Neural cell (in vitro differentiated cells): ENCODE measurements around the gene ZRANB1. TPM values are rescaled to one million over a fixed set of nuclear protein-coding genes. Genes with fewer than 3 reads are reported as not detected.

Experiments used
- H2AFZ ChIP-seq: fragments of 200-600, 300-800 bp; sonication (generic), shearing (Covaris generic); 2 replicates; pipeline ENCODE4 v1.6.0; 2014; ENCODE audit warnings: low read depth, mild to moderate bottlenecking, antibody characterized with exemption, low read length, moderate library complexity
- H3F3A ChIP-seq: fragments of 200-600 bp; shearing (Covaris generic); 2 replicates; pipeline ENCODE4 v1.6.1; 2016; ENCODE audit warnings: mild to moderate bottlenecking, moderate library complexity, mixed read lengths, antibody characterized with exemption, low read length; ENCODE audit not compliant: insufficient read depth, poor library complexity, severe bottlenecking
- H3K27ac ChIP-seq: fragments of 200-600, 300-800 bp; sonication (generic), shearing (Covaris generic); 2 replicates; pipeline ENCODE4 v1.5.1; 2014; ENCODE audit warnings: mild to moderate bottlenecking, low read length, moderate library complexity
- H3K27me3 ChIP-seq: fragments of 300-800, 200-600 bp; sonication (generic), shearing (Covaris generic); 2 replicates; pipeline ENCODE4 v1.6.0; 2014; ENCODE audit warnings: mild to moderate bottlenecking, low read depth, low read length, moderate library complexity; ENCODE audit not compliant: insufficient read depth
- H3K36me3 ChIP-seq: fragments of 300-800, 200-600 bp; sonication (generic), shearing (Covaris generic); 2 replicates; pipeline ENCODE4 v1.5.1; 2014; ENCODE audit warnings: mild to moderate bottlenecking, antibody characterized with exemption, low read length, moderate library complexity; ENCODE audit not compliant: insufficient read depth
- H3K4me2 ChIP-seq: fragments of 300-800, 200-600 bp; sonication (generic), shearing (Covaris generic); 2 replicates; pipeline ENCODE4 v1.6.0; 2014; ENCODE audit warnings: mild to moderate bottlenecking, low read length
- H3K4me3 ChIP-seq: fragments of 300-800, 200-600 bp; sonication (generic), shearing (Covaris generic); 2 replicates; pipeline ENCODE4 v1.5.1; 2014; ENCODE audit warnings: mild to moderate bottlenecking, low read length, moderate library complexity
- H3K79me2 ChIP-seq: fragments of 200-600 bp; shearing (Covaris generic); replicated peaks from 2 replicates; pipeline ENCODE4 v1.6.0; 2014; ENCODE audit warnings: mild to moderate bottlenecking, low read length, moderate library complexity; ENCODE audit not compliant: insufficient read depth
- H3K9ac ChIP-seq: fragments of 300-800, 200-600 bp; sonication (generic), shearing (Covaris generic); 2 replicates; pipeline ENCODE4 v1.6.1; 2016; ENCODE audit warnings: mild to moderate bottlenecking, low read length, mixed read lengths
- H3K9me2 ChIP-seq: fragments of 200-600 bp; shearing (Covaris generic); 2 replicates; pipeline ENCODE4 v1.6.1; 2016; ENCODE audit warnings: mild to moderate bottlenecking, low read length, mixed read lengths; ENCODE audit not compliant: insufficient read depth
- H3K9me3 ChIP-seq: fragments of 200-600, 300-800 bp; sonication (generic), shearing (Covaris generic); 2 replicates; pipeline ENCODE4 v1.6.1; 2016; ENCODE audit warnings: mild to moderate bottlenecking, mixed run types, low read length, moderate library complexity, mixed read lengths
- H4K20me1 ChIP-seq: fragments of 200-600 bp; shearing (Covaris generic); 2 replicates; pipeline ENCODE4 v1.6.1; 2016; ENCODE audit warnings: mild to moderate bottlenecking, mixed run types; ENCODE audit not compliant: insufficient read depth
- CTCF ChIP-seq: fragments of 450-650 bp; IDR thresholded peaks from 2 replicates; pipeline ENCODE4 v1.5.1; 2014; ENCODE audit warnings: antibody characterized with exemption, mild to moderate bottlenecking, moderate library complexity; ENCODE audit not compliant: poor library complexity, severe bottlenecking
- EP300 ChIP-seq: fragments of 450-650 bp; conservative IDR thresholded peaks from 2 replicates; pipeline ENCODE4 v1.6.1; 2014; ENCODE audit warnings: antibody characterized with exemption, mild to moderate bottlenecking, moderate library complexity; ENCODE audit not compliant: poor library complexity, severe bottlenecking
- EZH2 ChIP-seq: fragments of 200-600, 300-800 bp; shearing (Covaris generic), sonication (generic); IDR thresholded peaks from 2 replicates; pipeline ENCODE4 v1.6.1; 2014; ENCODE audit warnings: antibody characterized with exemption, low read length, borderline replicate concordance, mild to moderate bottlenecking; ENCODE audit not compliant: insufficient read depth, poor library complexity, severe bottlenecking
- POLR2AphosphoS5 ChIP-seq: IDR thresholded peaks from 2 replicates; pipeline ENCODE4 v1.6.1; 2012
- RAD21 ChIP-seq: fragments of 450-650 bp; conservative IDR thresholded peaks from 2 replicates; pipeline ENCODE4 v1.6.1; 2014; ENCODE audit warnings: antibody characterized with exemption, mild to moderate bottlenecking, moderate library complexity
- SMC3 ChIP-seq: fragments of 450-650 bp; conservative IDR thresholded peaks from 2 replicates; pipeline ENCODE4 v1.6.1; 2014; ENCODE audit warnings: antibody characterized with exemption, mild to moderate bottlenecking, moderate library complexity; ENCODE audit not compliant: poor library complexity
- TAF1 ChIP-seq: IDR thresholded peaks from 2 replicates; pipeline ENCODE4 v1.6.1; 2012; ENCODE audit warnings: low read depth
- polyA plus RNA-seq: library from polyadenylated mRNA; depleted of rRNA; stranded (reverse); fragments of >200 nt; gene quantifications from 2 replicates; pipeline ENCODE4 v1.2.3, GENCODE V29; 2014
- TF ChIP-seq, protein P1 (sequence below): IDR thresholded peaks from 2 replicates; pipeline ENCODE4 v1.6.1; 2012; ENCODE audit warnings: borderline replicate concordance

Gene ZRANB1
- polyA plus RNA-seq, 1 donor from 2014 or later = 47.7 TPM

- no peak overlapping the region for H3K4me3 ChIP-seq
- H3K79me2 ChIP-seq = no peaks in the 10 kb centered on the region
- no peak overlapping the region for H3K27ac ChIP-seq
- H3K36me3 ChIP-seq = peaks cover 9% of the 10 kb centered on the region
- no peaks in the 10 kb centered on the region for H3F3A ChIP-seq
- TF ChIP-seq POLR2AphosphoS5 (no peak), EZH2 (no peak), RAD21 (no peak), SMC3 (no peak), CTCF (no peak), TAF1 (no peak), EP300 (no peak)
- TF ChIP-seq, protein P1, sequence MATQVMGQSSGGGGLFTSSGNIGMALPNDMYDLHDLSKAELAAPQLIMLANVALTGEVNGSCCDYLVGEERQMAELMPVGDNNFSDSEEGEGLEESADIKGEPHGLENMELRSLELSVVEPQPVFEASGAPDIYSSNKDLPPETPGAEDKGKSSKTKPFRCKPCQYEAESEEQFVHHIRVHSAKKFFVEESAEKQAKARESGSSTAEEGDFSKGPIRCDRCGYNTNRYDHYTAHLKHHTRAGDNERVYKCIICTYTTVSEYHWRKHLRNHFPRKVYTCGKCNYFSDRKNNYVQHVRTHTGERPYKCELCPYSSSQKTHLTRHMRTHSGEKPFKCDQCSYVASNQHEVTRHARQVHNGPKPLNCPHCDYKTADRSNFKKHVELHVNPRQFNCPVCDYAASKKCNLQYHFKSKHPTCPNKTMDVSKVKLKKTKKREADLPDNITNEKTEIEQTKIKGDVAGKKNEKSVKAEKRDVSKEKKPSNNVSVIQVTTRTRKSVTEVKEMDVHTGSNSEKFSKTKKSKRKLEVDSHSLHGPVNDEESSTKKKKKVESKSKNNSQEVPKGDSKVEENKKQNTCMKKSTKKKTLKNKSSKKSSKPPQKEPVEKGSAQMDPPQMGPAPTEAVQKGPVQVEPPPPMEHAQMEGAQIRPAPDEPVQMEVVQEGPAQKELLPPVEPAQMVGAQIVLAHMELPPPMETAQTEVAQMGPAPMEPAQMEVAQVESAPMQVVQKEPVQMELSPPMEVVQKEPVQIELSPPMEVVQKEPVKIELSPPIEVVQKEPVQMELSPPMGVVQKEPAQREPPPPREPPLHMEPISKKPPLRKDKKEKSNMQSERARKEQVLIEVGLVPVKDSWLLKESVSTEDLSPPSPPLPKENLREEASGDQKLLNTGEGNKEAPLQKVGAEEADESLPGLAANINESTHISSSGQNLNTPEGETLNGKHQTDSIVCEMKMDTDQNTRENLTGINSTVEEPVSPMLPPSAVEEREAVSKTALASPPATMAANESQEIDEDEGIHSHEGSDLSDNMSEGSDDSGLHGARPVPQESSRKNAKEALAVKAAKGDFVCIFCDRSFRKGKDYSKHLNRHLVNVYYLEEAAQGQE = no peak
- H3K9me3 ChIP-seq = no peaks in the 10 kb centered on the region
- H4K20me1 ChIP-seq = no peaks in the 10 kb centered on the region
- no peak overlapping the region for H3K9ac ChIP-seq
- no peak overlapping the region for H2AFZ ChIP-seq
- no peaks in the 10 kb centered on the region for H3K9me2 ChIP-seq
- no peaks in the 10 kb centered on the region for H3K27me3 ChIP-seq
- no peak overlapping the region for H3K4me2 ChIP-seq
These were observed 47.6 kb downstream of the ZRANB1 start for GRCh38 chr10:124989526-124989925.

DNA sequence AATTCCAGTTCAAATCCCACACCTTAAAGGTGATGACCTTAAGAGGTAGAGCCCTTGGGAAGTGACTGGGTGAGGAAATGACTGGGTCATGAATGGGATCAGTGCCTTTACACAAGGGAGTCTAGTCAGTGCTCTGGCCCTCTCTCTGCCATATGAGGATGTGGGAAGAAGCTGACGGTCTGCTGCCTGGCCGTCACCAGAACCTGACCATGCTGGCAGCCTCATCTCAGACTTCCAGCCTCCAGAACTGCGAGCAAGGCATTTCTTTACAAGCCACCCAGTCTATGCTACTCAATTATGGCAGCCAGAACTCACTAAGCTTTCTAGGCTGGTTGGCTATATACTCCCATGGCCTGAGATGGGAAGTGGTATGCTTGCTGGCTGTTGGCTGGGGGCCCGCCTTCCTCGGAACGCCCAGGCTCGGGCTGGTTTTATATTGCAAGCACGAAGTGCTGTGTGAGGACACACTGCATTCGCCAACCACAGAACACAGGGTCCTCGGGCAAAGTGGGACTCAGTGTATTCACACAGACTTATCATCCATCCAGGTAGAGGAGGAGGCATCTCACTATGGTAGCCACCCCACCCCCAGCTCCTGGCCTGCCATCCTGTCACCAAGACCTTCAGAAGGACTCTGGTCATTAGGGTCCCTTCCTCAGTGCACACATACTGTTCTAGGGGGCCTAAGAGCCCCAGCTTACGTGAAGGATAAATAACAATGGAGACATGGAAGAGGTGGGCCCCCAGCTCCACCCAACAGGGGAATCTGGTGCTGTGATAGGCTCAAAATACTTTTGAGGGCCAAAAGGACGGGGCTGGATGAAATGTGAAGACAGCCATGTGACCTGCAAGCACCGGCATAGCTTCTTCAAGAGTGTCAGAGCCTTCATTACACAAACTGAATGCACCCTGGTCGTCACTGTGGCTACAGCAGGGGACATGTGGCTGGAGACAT is 49.0 kb downstream of the ZRANB1 start:
- H3K4me2 ChIP-seq = no peak overlapping the region
- H3K27me3 ChIP-seq = no peaks in the 10 kb centered on the region
- no peaks in the 10 kb centered on the region for H3K9me3 ChIP-seq
- peaks cover 9% of the 10 kb centered on the region for H3K36me3 ChIP-seq
- H2AFZ ChIP-seq = no peak overlapping the region
- no peaks in the 10 kb centered on the region for H3F3A ChIP-seq
- no peak overlapping the region for H3K27ac ChIP-seq
- no peak overlapping the region for H3K9ac ChIP-seq
- no peaks in the 10 kb centered on the region for H3K9me2 ChIP-seq
- no peak overlapping the region for H3K4me3 ChIP-seq
- H3K79me2 ChIP-seq = no peaks in the 10 kb centered on the region
- H4K20me1 ChIP-seq = no peaks in the 10 kb centered on the region
- TF ChIP-seq TAF1 = no peak
- TF ChIP-seq, protein P1 = no peak
